GM10847 (cell line): ENCODE data around the gene MC2R.

ENCODE experiments used
- POLR2A ChIP-seq: IDR thresholded peaks from 2 replicates; pipeline ENCODE4 v1.6.1; 2011; ENCODE audit not compliant: insufficient read length; ENCODE audit errors: extremely low read depth

Gene MC2R

GRCh38 chr18:13874558-13874957 is 40.8 kb downstream of the MC2R start:
- no peak for TF ChIP-seq POLR2A

GRCh38 chr18:13872932-13873331 is 42.4 kb downstream of the MC2R start:
- no peak for TF ChIP-seq POLR2A

DNA sequence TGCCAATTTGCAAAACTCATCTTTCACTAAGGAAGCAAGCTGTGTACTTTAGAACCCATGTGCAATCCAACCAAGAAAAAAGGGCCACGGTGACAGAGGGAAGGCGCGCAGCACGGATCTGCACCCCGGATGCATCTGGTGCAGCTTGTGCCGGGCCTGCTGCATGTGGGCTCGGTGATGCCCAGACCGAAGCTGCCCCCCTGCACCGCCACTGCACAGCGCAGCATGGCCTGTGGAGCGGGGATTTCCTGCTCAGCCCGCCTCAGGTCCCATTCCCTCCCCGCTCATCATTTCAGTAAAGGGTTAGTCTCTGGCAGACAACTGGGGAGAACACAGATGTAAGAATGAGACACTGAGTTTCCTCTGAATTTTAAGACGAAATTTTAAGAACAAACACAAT is 43.0 kb downstream of the MC2R start:
- TF ChIP-seq POLR2A, result no peak

DNA sequence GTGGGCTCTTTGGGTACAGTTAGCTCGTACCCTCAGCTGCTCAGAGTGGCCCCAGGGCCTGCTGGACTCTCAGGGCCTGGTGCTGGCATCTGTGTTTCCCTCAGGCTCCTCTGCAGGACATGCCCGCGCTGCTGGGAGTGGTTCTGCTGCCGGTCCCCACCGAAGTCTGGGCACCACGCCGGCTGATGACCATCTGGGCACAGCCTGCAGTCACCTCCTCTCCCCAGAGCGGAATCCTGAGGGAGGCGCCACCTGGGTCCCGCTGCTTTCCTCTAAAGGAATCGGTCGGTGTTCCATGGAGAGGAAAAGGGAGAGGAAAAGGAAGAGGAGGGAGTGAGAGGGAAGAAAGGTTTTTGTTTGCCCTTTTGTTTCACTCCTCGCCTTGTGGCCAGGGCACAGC is 43.6 kb downstream of the MC2R start:
- no peak for TF ChIP-seq POLR2A

GRCh38 chr18:13868501-13869271 is 46.6 kb downstream of the MC2R start:
- TF ChIP-seq POLR2A, result no peak

- TF ChIP-seq POLR2A, result no peak
These were observed 65.5 kb downstream of the MC2R start for GRCh38 chr18:13849791-13850190.

DNA sequence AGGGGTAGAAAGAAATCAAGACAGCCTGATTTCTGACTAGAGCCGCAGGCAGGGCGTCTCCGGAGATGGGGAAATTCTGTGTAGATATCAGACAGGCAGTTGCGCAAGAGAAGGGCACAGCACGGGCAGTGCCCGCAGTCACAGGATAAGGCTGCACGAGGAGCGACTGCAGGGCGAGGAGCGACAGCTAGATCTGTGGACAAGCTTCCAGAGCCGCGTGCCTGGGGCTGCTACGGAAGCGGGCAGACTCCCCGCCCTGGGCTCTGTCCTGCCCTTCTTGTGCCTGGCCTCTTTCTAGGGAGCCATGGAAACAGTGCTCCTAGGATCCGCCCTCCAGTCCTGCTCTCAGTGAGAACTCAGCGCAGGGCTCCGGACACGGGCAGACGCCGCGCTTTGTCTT is 78.8 kb downstream of the MC2R start:
- no peak for TF ChIP-seq POLR2A

DNA sequence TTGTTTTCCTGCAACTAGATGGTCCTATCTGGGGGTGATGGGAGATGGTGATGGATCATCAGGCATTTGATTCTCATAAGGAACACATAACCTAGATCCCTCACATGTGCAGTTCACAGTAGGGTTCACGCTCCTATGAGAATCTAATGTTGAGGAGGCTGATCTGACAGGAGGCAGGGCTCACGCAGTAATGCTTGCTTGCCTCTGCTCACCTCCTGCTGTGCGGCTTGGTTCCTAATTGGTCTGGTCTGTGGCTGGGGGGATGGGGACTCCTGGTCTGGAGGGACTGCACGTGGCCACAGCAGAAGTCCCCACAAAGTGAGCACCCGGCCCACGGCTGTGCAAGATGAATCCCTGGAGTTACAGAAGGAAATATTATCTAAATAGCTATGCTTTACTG is 80.1 kb downstream of the MC2R start:
- no peak for TF ChIP-seq POLR2A

DNA sequence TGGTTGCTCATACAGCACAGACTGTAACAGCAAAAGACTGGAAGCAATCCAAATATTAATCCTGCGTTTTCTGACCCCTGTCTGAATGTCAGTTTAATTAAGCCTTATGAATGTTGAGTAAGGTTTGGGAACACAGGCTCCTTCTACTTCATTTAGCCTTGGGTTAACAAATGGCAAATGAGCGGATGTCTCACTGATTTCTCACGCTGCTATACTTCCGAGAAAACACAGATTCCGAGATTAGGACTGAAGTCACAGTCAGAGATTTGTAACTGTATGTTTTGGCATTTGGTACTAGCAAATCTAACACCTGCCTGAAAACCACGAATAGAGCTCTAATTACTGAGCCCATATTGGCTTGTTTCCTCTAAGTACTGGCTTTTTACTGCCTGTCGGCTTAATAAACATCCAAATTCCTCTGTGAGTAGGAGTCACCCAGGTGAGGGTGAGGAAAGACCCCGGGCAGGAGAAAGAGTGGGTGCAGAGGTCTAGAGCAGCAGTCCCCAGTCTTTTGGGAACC is 80.8 kb downstream of the MC2R start:
- TF ChIP-seq POLR2A, result no peak
